Brain microvascular endothelial cell (primary cell): ENCODE measurements around the gene GLUL.

Source experiments
- DNase-seq: peaks from one replicate; pipeline ENCODE4 v3.0.0-alpha.2; 2020
- H3K27ac ChIP-seq: fragments of 250-450 bp; sonication (Bioruptor Pico); 2 replicates; pipeline ENCODE4 v1.5.1; 2020; ENCODE audit warnings: mild to moderate bottlenecking, moderate library complexity
- H3K27me3 ChIP-seq: fragments of 250-450 bp; sonication (Bioruptor Pico); replicated peaks from 2 replicates; pipeline ENCODE4 v1.5.1; 2020; ENCODE audit warnings: mild to moderate bottlenecking
- H3K36me3 ChIP-seq: fragments of 250-450 bp; sonication (Bioruptor Pico); replicated peaks from 2 replicates; pipeline ENCODE4 v1.5.1; 2020; ENCODE audit warnings: mild to moderate bottlenecking
- H3K4me3 ChIP-seq: 2 replicates; pipeline ENCODE4 v1.5.1; 2011; ENCODE audit warnings: low read depth, mild to moderate bottlenecking, control low read depth, low read length, moderate library complexity
- in situ Hi-C: cut with HindIII; loops from 2 replicates; pipeline ENCODE4 v1.10.0; 2017; ENCODE audit warnings: low sequenced_read_pairs, low pct_ligation_motif_present
- TF ChIP-seq, protein P1 (sequence below): IDR thresholded peaks from 2 replicates; pipeline ENCODE4 v1.5.1; 2011; ENCODE audit warnings: low read depth, mild to moderate bottlenecking, moderate library complexity, low read length, control low read depth, inconsistent platforms; ENCODE audit errors: missing control alignments

GLUL gene

DNA sequence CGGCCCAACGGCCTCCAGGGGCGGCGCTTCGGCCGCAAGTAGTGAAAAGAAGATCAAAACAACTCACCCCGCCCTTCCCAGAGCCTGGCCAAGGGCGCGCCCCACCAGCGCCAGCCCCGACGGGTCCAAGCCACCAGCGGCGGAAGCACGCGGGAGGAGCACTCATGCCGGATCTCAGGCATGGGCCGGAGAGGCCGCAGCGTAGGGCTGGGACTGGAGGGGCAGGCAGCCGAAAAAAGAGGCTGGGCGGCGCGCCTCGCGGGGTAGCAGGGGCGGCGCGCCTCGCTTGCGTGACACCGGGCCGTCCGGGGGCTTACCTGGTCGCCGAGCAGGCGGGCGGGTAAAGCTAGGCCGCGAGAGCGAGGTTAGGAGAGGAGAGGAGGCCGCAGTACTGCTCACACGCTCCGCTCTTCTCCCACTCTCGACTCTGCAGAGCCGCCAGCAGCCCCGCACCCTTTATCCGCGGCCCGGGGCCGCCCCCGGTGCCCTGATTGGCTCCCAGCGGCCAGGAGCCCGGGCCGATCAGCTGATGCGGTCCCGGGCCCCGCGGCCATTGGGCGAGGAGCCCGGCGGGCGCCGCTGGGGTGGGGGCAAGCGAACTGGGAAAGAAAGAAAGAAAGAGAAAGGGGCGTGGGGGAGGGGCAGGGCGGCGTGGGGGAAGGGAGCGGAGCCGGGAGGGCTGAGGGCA, at the start of gene GLUL:
Gene GLUL, minus strand, starts transcription at position 429 of the 688 bp plus-strand sequence. CDS start 3,053 bp downstream, outside the sequence.
- H3K36me3 ChIP-seq: peaks cover 20% of the 10 kb centered on the region
- in situ Hi-C loops: no loop called here
- DNase-seq: peak; percentile 79
- H3K27me3 ChIP-seq: no peaks in the 10 kb centered on the region
- TF ChIP-seq, protein P1, sequence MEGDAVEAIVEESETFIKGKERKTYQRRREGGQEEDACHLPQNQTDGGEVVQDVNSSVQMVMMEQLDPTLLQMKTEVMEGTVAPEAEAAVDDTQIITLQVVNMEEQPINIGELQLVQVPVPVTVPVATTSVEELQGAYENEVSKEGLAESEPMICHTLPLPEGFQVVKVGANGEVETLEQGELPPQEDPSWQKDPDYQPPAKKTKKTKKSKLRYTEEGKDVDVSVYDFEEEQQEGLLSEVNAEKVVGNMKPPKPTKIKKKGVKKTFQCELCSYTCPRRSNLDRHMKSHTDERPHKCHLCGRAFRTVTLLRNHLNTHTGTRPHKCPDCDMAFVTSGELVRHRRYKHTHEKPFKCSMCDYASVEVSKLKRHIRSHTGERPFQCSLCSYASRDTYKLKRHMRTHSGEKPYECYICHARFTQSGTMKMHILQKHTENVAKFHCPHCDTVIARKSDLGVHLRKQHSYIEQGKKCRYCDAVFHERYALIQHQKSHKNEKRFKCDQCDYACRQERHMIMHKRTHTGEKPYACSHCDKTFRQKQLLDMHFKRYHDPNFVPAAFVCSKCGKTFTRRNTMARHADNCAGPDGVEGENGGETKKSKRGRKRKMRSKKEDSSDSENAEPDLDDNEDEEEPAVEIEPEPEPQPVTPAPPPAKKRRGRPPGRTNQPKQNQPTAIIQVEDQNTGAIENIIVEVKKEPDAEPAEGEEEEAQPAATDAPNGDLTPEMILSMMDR: peak; percentile 43
- H3K4me3 ChIP-seq: peak within 1 kb of the TSS; percentile 83
- H3K27ac ChIP-seq: peak within 1 kb of the TSS; percentile 95

DNA sequence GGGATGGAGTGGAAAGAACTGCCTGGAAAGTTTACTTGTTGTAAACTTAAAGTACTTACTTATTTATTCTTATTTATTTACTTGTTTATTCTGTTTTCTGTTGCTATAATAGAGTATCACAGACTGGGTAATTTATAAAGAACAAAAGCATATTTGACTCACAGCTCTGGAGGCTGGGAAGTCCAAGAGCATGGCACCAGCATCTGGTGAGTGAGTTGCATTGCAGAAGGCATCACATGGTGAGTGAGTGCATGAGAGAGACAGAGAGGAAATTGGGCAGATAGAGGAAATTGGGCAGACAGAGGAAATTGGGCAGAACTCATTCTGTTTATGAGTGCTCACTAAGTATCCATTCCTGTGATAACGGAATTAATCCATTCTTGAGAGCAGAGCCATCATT, 46.7 kb upstream of the GLUL start:
- H3K36me3 ChIP-seq: no peaks in the 10 kb centered on the region
- no peak overlapping the region for H3K27ac ChIP-seq
- TF ChIP-seq, protein P1: no peak
- no peaks in the 10 kb centered on the region for H3K27me3 ChIP-seq
- DNase-seq: no peak
- in situ Hi-C loops: no loop called here
- H3K4me3 ChIP-seq: no peak overlapping the region

DNA sequence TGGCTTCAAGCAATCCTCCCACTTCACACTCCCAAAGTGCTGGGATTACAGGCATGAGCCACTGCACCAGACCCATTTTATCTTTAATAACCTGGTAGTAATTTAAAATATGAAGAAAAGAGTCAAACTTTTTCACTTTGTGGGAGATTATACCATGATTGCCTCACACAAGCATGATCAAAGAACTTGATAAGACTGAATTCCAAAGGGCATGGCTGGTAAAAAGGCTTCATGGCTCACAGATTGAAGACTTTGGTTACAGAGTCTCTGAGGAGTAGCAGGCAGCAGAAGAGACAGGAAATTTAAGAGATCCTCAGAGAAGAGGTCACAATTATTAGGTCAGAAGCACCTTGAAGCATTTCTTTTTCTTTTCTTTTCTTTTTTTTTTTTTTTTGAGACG, 42.0 kb upstream of the GLUL start:
- no peak overlapping the region for H3K27ac ChIP-seq
- in situ Hi-C loops: no loop called here
- no peak overlapping the region for H3K4me3 ChIP-seq
- no peak for DNase-seq
- TF ChIP-seq, protein P1: no peak
- no peaks in the 10 kb centered on the region for H3K27me3 ChIP-seq
- no peaks in the 10 kb centered on the region for H3K36me3 ChIP-seq

DNA sequence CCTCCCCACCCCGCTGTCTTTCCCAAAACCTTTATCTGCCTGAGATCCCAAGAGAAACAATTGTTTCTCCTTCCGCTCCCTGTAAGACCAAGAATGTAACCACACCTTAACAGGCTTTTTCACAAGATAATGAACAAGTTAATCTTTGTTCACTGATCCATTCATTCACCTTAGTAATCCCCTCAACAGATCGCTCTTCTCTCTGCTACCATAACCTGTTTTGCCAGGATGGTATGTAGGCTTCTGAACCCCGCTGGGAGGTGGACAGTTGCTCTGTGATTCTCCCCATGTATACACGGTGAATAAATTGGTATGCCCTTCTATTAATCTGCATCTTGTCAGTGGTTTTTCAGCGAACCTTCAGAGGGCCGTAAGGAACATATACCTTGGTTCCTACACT, 39.7 kb upstream of the GLUL start:
- H3K36me3 ChIP-seq: no peaks in the 10 kb centered on the region
- H3K4me3 ChIP-seq: no peak overlapping the region
- H3K27me3 ChIP-seq: no peaks in the 10 kb centered on the region
- TF ChIP-seq, protein P1: no peak
- in situ Hi-C loops: no loop called here
- H3K27ac ChIP-seq: no peak overlapping the region
- no peak for DNase-seq

DNA sequence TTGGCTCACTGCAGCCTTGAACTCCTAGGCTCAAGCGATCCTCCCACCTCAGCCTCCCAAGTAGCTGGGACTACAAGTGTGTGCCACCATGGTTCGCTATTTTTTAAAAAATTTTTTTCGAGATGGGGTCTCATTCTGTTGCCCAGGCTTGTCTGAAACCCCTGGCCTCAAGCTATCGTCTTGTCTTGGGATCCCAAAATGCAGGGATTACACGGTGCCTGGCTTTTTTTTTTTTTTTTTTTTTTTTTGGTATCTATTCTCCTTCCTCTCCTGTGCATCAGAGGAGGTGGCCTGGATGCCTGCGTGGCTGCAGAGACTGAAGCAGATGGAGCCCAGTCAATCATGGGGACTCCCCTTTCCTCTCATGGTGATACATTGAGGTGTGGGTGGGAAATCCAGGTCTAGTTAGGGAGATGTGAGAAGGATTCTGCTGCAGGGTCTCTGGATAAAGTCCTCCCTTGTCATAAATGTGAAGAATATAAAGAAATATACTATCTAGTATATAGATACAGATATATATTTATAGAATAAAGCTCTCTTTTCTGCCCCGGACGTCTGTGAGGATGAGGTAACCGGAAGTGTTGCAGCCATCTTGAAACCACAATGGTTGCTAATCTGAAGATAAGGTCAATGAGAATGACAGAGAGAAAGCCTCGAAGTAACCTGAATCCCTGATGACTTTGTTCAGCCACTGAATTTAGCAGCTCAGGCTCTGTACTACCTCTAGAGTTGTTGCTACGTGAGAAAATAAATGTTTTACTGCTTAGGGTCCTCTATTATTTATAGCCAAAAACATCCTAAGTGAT, 38.9 kb upstream of the GLUL start:
- H3K36me3 ChIP-seq: no peaks in the 10 kb centered on the region
- H3K27me3 ChIP-seq: no peaks in the 10 kb centered on the region
- no peak overlapping the region for H3K27ac ChIP-seq
- in situ Hi-C loops: no loop called here
- DNase-seq: peak; percentile 12
- TF ChIP-seq, protein P1: no peak
- no peak overlapping the region for H3K4me3 ChIP-seq

DNA sequence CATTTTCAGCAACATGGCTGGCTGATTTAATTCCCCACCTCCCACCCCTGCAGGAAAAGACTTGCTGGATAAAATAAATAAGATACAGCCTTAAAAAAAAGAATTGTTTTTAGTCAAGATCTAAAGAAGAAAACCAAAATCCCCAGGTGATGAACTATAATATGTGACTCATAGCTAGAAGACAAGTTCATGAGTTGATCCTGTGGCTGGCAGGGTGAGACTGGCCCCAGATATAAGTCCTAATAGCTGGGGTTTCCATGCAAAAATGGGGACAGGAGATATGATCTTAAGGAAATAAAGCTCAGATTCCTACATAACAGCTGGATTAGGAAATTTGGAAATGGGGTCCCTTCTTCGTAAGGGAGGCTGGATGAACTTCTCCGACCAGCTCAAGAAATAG, 36.5 kb upstream of the GLUL start:
- Histone ChIP-seq H3K27me3 (no peaks in the 10 kb centered on the region), H3K36me3 (no peaks in the 10 kb centered on the region), H3K27ac (no peak overlapping the region), H3K4me3 (no peak overlapping the region)
- TF ChIP-seq, protein P1: no peak
- in situ Hi-C loops: no loop called here
- DNase-seq: no peak
